ENCODE data around the gene GTPBP6.
"Not testable (repeated sequence)": the region's sequence is repeated elsewhere in the genome, so short reads cannot be mapped to it uniquely, and the experiment has no call there.

GRCh38 chrX:330141-330725 lies 11.6 kb upstream of the GTPBP6 start:
- not testable (repeated sequence) for TF ChIP-seq CTCF, POLR2A (IDR thresholded peaks at IDR 0.05)

Measured in right lobe of liver (tissue), 4 donors.